HepG2 (cell line): ENCODE data around the gene IFT172. TPM values are rescaled to one million over a fixed set of nuclear protein-coding genes. Genes with fewer than 3 reads are reported as not detected.

Experiments used
- AGO1 ChIP-seq: fragments of 200-400 bp; formaldehyde crosslinking; IDR thresholded peaks from 2 replicates; pipeline ENCODE4 v1.6.1; 2017; ENCODE audit warnings: mild to moderate bottlenecking, low read depth, low read length, moderate library complexity; ENCODE audit not compliant: poor library complexity, severe bottlenecking
- CHD4 ChIP-seq: fragments of 200-600 bp; sonication (generic); IDR thresholded peaks from 2 replicates; pipeline ENCODE4 v1.7.0; 2017; ENCODE audit warnings: mild to moderate bottlenecking, low read length, borderline replicate concordance
- FOSL1 ChIP-seq: sonication (generic); formaldehyde crosslinking; IDR thresholded peaks from 2 replicates; pipeline ENCODE4 v1.9.0; 2021; ENCODE audit warnings: missing genetic modification reagents, borderline replicate concordance
- FOXJ3 ChIP-seq: sonication (generic); formaldehyde crosslinking; IDR thresholded peaks from 2 replicates; pipeline ENCODE4 v1.4.0; 2020; ENCODE audit warnings: missing genetic modification reagents, mild to moderate bottlenecking, borderline replicate concordance
- NFE2 ChIP-seq: sonication (generic); formaldehyde crosslinking; IDR thresholded peaks from 2 replicates; pipeline ENCODE4 v1.4.0; 2020; ENCODE audit warnings: missing genetic modification reagents
- NFRKB ChIP-seq: fragments of 450-650 bp; IDR thresholded peaks from 2 replicates; pipeline ENCODE4 v1.6.1; 2017
- NR2F1 ChIP-seq, 2 experiments: fragments of 450-650 bp in 1 of 2; formaldehyde crosslinking in 1 of 2; IDR thresholded peaks; 2 replicates each; pipeline versions ENCODE4 v1.5.0 to v1.6.1; 2016 to 2020; ENCODE audit warnings: mild to moderate bottlenecking in 1 of 2, missing compliant biosample characterization in 1 of 2, missing genetic modification reagents in 1 of 2, moderate library complexity in 1 of 2
- NR2F2 ChIP-seq: IDR thresholded peaks from 2 replicates; pipeline ENCODE4 v1.6.1; 2012; ENCODE audit warnings: low read depth, inconsistent platforms, borderline replicate concordance
- ONECUT2 ChIP-seq: sonication (generic); formaldehyde crosslinking; IDR thresholded peaks from 2 replicates; pipeline ENCODE4 v1.4.0; 2020; ENCODE audit warnings: missing genetic modification reagents
- SMAD1 ChIP-seq: sonication (generic); formaldehyde crosslinking; IDR thresholded peaks from 2 replicates; pipeline ENCODE4 v1.4.0; 2020; ENCODE audit warnings: missing genetic modification reagents, low read depth, mild to moderate bottlenecking, borderline replicate concordance
- SP5 ChIP-seq: IDR thresholded peaks from 2 replicates; pipeline ENCODE4 v1.6.1; 2016; ENCODE audit warnings: low read depth, borderline replicate concordance
- SRF ChIP-seq: IDR thresholded peaks from 2 replicates; pipeline ENCODE4 v1.6.1; 2011; ENCODE audit warnings: mild to moderate bottlenecking, low read depth, low read length, moderate library complexity
- TCF7L2 ChIP-seq: IDR thresholded peaks from 2 replicates; pipeline ENCODE4 v1.6.1; 2011; ENCODE audit warnings: mild to moderate bottlenecking, low read depth, low read length, moderate library complexity
- ZBTB34 ChIP-seq: sonication (generic); formaldehyde crosslinking; IDR thresholded peaks from 2 replicates; pipeline ENCODE4 v1.8.0; 2022; ENCODE audit warnings: mild to moderate bottlenecking, missing genetic modification reagents
- ZBTB43 ChIP-seq: sonication (generic); formaldehyde crosslinking; conservative IDR thresholded peaks from 2 replicates; pipeline ENCODE4 v1.4.0; 2020; ENCODE audit warnings: missing genetic modification reagents
- ZC3H4 ChIP-seq: sonication (generic); formaldehyde crosslinking; IDR thresholded peaks from 2 replicates; pipeline ENCODE4 v1.4.0; 2020; ENCODE audit warnings: missing genetic modification reagents, borderline replicate concordance
- ZNF180 ChIP-seq: sonication (generic); formaldehyde crosslinking; IDR thresholded peaks from 2 replicates; pipeline ENCODE4 v1.4.0; 2020; ENCODE audit warnings: low read depth, missing genetic modification reagents, borderline replicate concordance
- ZNF234 ChIP-seq: sonication (generic); formaldehyde crosslinking; conservative IDR thresholded peaks from 2 replicates; pipeline ENCODE4 v1.5.1; 2020; ENCODE audit warnings: mild to moderate bottlenecking, missing genetic modification reagents
- ZNF317 ChIP-seq: sonication (generic); formaldehyde crosslinking; IDR thresholded peaks from 2 replicates; pipeline ENCODE4 v1.5.0; 2020; ENCODE audit warnings: mild to moderate bottlenecking, missing genetic modification reagents
- ZNF513 ChIP-seq: sonication (generic); formaldehyde crosslinking; conservative IDR thresholded peaks from 2 replicates; pipeline ENCODE4 v1.5.0; 2020; ENCODE audit warnings: missing genetic modification reagents
- ZNF589 ChIP-seq: sonication (generic); formaldehyde crosslinking; conservative IDR thresholded peaks from 2 replicates; pipeline ENCODE4 v1.8.0; 2022; ENCODE audit warnings: mild to moderate bottlenecking, moderate library complexity, missing genetic modification reagents
- ZNF709 ChIP-seq: sonication (generic); formaldehyde crosslinking; IDR thresholded peaks from 2 replicates; pipeline ENCODE4 v1.5.0; 2020; ENCODE audit warnings: mild to moderate bottlenecking, missing genetic modification reagents
- ZNF761 ChIP-seq: sonication (generic); formaldehyde crosslinking; conservative IDR thresholded peaks from 2 replicates; pipeline ENCODE4 v1.4.0; 2020; ENCODE audit warnings: mild to moderate bottlenecking, missing genetic modification reagents
- ZNF768 ChIP-seq: sonication (generic); formaldehyde crosslinking; IDR thresholded peaks from 2 replicates; pipeline ENCODE4 v1.4.0; 2020; ENCODE audit warnings: missing genetic modification reagents
- ZNF776 ChIP-seq: sonication (generic); formaldehyde crosslinking; IDR thresholded peaks from 2 replicates; pipeline ENCODE4 v1.4.0; 2020; ENCODE audit warnings: mild to moderate bottlenecking, missing genetic modification reagents
- ZNF777 ChIP-seq: sonication (generic); formaldehyde crosslinking; IDR thresholded peaks from 2 replicates; pipeline ENCODE4 v1.4.0; 2020; ENCODE audit warnings: missing genetic modification reagents
- polyA plus RNA-seq, 8 experiments: library from polyadenylated mRNA; depleted of rRNA in 3 of 8; stranded (reverse) in 7 of 8; unstranded in 1 of 8; fragments of >200 nt; fragmentation: Illumina TruSeq in 4 of 8; extraction: Trizol in 4 of 8; gene quantifications; 2 replicates each; pipeline versions ENCODE4 v1.2.1 to v1.2.3, GENCODE V29; 2011 to 2016; ENCODE audit warnings: low read depth in 4 of 8, missing spikeins in 1 of 8, mixed read lengths in 1 of 8; ENCODE audit not compliant: insufficient read depth in 1 of 8
- total RNA-seq, 5 experiments: library from RNA; depleted of rRNA; stranded (reverse); fragments of >200 nt; fragmentation: Illumina TruSeq; extraction: Trizol; gene quantifications; 2 replicates each; pipeline ENCODE4 v1.2.3, GENCODE V29; 2016; ENCODE audit warnings: low read depth in 1 of 5

The IFT172 gene
- total and polyA plus RNA-seq, 2 of the 13 experiments (the other 11 are each of a cell fraction or from before 2014, with no cell fraction given), result 21.6 to 35.7 TPM

- peak; percentile 95 for TF ChIP-seq SMAD1
- TF ChIP-seq NFRKB, result no peak
- peak; percentile 96 for TF ChIP-seq ZNF776 (CRISPR knock-in tag)
- TF ChIP-seq TCF7L2, result no peak
- no peak; the same call in none of the 2 replicates for TF ChIP-seq ZNF589
- peak; percentile 20; the same call in 1 of the 2 replicates for TF ChIP-seq NR2F2
- TF ChIP-seq SP5 (CRISPR knock-in tag), result peak; percentile 96
- TF ChIP-seq ONECUT2, result no peak
- peak; percentile 57 for TF ChIP-seq ZNF317 (CRISPR knock-in tag)
- TF ChIP-seq ZNF180 (CRISPR knock-in tag), result no peak
- peak; percentile 99 for TF ChIP-seq ZNF709
- TF ChIP-seq FOSL1 (CRISPR knock-in tag), result no peak
- TF ChIP-seq ZBTB34, result no peak; the same call in none of the 2 replicates
- TF ChIP-seq SRF, result no peak
- peak; percentile 88; the same call in 1 of the 2 replicates for TF ChIP-seq ZC3H4 (CRISPR knock-in tag)
- peak; percentile 61; the same call in 1 of the 2 replicates for TF ChIP-seq ZNF768 (CRISPR knock-in tag)
- no peak for TF ChIP-seq NR2F1 (CRISPR knock-in tag; IDR thresholded peaks at IDR 0.05)
- peak; percentile 75; the same call in 1 of the 2 replicates for TF ChIP-seq ZBTB43
- TF ChIP-seq CHD4, result no peak
- TF ChIP-seq FOXJ3 (CRISPR knock-in tag), result 0 out of 2 replicates have a peak, but pooled peaks have one; percentile 34
- 0 out of 2 replicates have a peak, but pooled peaks have one; percentile 20 for TF ChIP-seq ZNF234 (CRISPR knock-in tag)
- TF ChIP-seq ZNF513, result 0 out of 2 replicates have a peak, but pooled peaks have one; percentile 76
- no peak for TF ChIP-seq NFE2 (CRISPR knock-in tag)
- TF ChIP-seq AGO1, result peak; percentile 59
- peak; percentile 69; the same call in 1 of the 2 replicates for TF ChIP-seq ZNF777 (CRISPR knock-in tag)
- TF ChIP-seq ZNF761 (CRISPR knock-in tag), result peak; percentile 97
These were observed 80.0 kb downstream of the IFT172 start, which contains the start of gene PPM1G (continued) for GRCh38 chr2:27409321-27410073.
